OCI-LY1 (cell line): ENCODE measurements around the gene GAPDH.

Experiments
- H2AFZ ChIP-seq: fragments of 200-600 bp; sonication (generic), shearing (Covaris generic); 2 replicates; pipeline ENCODE4 v1.6.0; 2014; ENCODE audit warnings: antibody characterized with exemption, mild to moderate bottlenecking, low read length
- H3F3A ChIP-seq: fragments of 200-600 bp; sonication (generic), shearing (Covaris generic); 2 replicates; pipeline ENCODE4 v1.6.0; 2014; ENCODE audit warnings: mild to moderate bottlenecking, antibody characterized with exemption, low read length, moderate library complexity; ENCODE audit not compliant: insufficient read depth
- H3K27ac ChIP-seq: fragments of 200-600 bp; sonication (generic); 2 replicates; pipeline ENCODE4 v1.5.1; 2014; ENCODE audit warnings: low read length, mixed run types, mild to moderate bottlenecking, low read depth; ENCODE audit not compliant: poor library complexity, severe bottlenecking
- H3K27me3 ChIP-seq: fragments of 200-600 bp; sonication (generic); 2 replicates; pipeline ENCODE4 v1.6.0; 2014; ENCODE audit warnings: antibody characterized with exemption, mild to moderate bottlenecking, low read length, moderate library complexity; ENCODE audit not compliant: insufficient read depth
- H3K36me3 ChIP-seq: fragments of 200-600 bp; sonication (generic); 2 replicates; pipeline ENCODE4 v1.6.1; 2014; ENCODE audit warnings: mild to moderate bottlenecking, antibody characterized with exemption, low read length, moderate library complexity, mixed read lengths; ENCODE audit not compliant: insufficient read depth
- H3K4me1 ChIP-seq: fragments of 200-600 bp; sonication (generic); 2 replicates; pipeline ENCODE4 v1.5.1; 2014; ENCODE audit warnings: mild to moderate bottlenecking, low read length, moderate library complexity; ENCODE audit not compliant: insufficient read depth, severe bottlenecking
- H3K4me2 ChIP-seq: fragments of 200-600 bp; sonication (generic), shearing (Covaris generic); 2 replicates; pipeline ENCODE4 v1.6.1; 2014; ENCODE audit warnings: low read length
- H3K4me3 ChIP-seq: fragments of 200-600 bp; sonication (generic); 2 replicates; pipeline ENCODE4 v1.5.1; 2014; ENCODE audit warnings: low read length, low read depth, mild to moderate bottlenecking, mixed read lengths; ENCODE audit not compliant: poor library complexity, severe bottlenecking
- H3K79me2 ChIP-seq: fragments of 200-600 bp; shearing (Covaris generic); 2 replicates; pipeline ENCODE4 v1.6.1; 2016; ENCODE audit warnings: mixed run types, low read length, mixed read lengths; ENCODE audit not compliant: insufficient read depth
- H3K9ac ChIP-seq: fragments of 200-600 bp; sonication (generic), shearing (Covaris generic); 2 replicates; pipeline ENCODE4 v1.6.1; 2014; ENCODE audit warnings: mild to moderate bottlenecking, low read length, mixed read lengths
- H3K9me2 ChIP-seq: fragments of 200-600 bp; sonication (generic), shearing (Covaris generic); 2 replicates; pipeline ENCODE4 v1.6.1; 2014; ENCODE audit warnings: low read depth, mild to moderate bottlenecking, low read length, mixed read lengths
- H3K9me3 ChIP-seq: fragments of 200-600 bp; shearing (Covaris generic); 2 replicates; pipeline ENCODE4 v1.6.1; 2014; ENCODE audit warnings: low read length, mixed read lengths
- H4K20me1 ChIP-seq: fragments of 200-600 bp; sonication (generic), shearing (Covaris generic); 2 replicates; pipeline ENCODE4 v1.6.0; 2016; ENCODE audit warnings: mild to moderate bottlenecking, low read length; ENCODE audit not compliant: insufficient read depth
- CTCF ChIP-seq: fragments of 200-600 bp; sonication (generic), shearing (Covaris generic); IDR thresholded peaks from 2 replicates; pipeline ENCODE4 v1.5.1; 2017; ENCODE audit warnings: mild to moderate bottlenecking, antibody characterized with exemption, low read length, moderate library complexity, mixed read lengths
- EZH2 ChIP-seq: fragments of 200-600 bp; sonication (generic), shearing (Covaris generic); IDR thresholded peaks from 2 replicates; pipeline ENCODE4 v1.8.0; 2017; ENCODE audit warnings: borderline replicate concordance, mixed run types, mild to moderate bottlenecking, antibody characterized with exemption, low read length, moderate library complexity, mixed read lengths

The GAPDH gene

GRCh38 chr12:6532927-6533652 is 1.2 kb upstream of the GAPDH start:
- peak overlapping the region; percentile 92 for H3K9ac ChIP-seq
- H3F3A ChIP-seq, result no peaks in the 10 kb centered on the region; the same call in 1 of the 2 replicates
- no peaks in the 10 kb centered on the region for H4K20me1 ChIP-seq
- no peak for TF ChIP-seq CTCF
- TF ChIP-seq EZH2, result no peak
- H3K36me3 ChIP-seq, result peaks cover 80% of the 10 kb centered on the region
- peak overlapping the region; percentile 88 for H3K4me2 ChIP-seq
- peak overlapping the region; percentile 85 for H3K27ac ChIP-seq
- H2AFZ ChIP-seq, result no peak overlapping the region
- H3K27me3 ChIP-seq, result no peaks in the 10 kb centered on the region
- peaks cover 46% of the 10 kb centered on the region for H3K4me1 ChIP-seq
- H3K4me3 ChIP-seq, result peak overlapping the region; percentile 98
- H3K9me2 ChIP-seq, result no peaks in the 10 kb centered on the region
- H3K9me3 ChIP-seq, result no peaks in the 10 kb centered on the region
- H3K79me2 ChIP-seq, result peaks cover 17% of the 10 kb centered on the region

GRCh38 chr12:6533653-6533922 is 729 bp upstream of the GAPDH start:
- Histone ChIP-seq H3K27me3 (no peaks in the 10 kb centered on the region), H2AFZ (no peak overlapping the region), H3K9me3 (no peaks in the 10 kb centered on the region), H3K9me2 (no peaks in the 10 kb centered on the region), H3K4me1 (peaks cover 51% of the 10 kb centered on the region), H3K79me2 (peaks cover 17% of the 10 kb centered on the region), H3K9ac (peak overlapping the region; percentile 92), H3K4me3 (peak overlapping the region; percentile 98), H3K36me3 (peaks cover 80% of the 10 kb centered on the region), H4K20me1 (no peaks in the 10 kb centered on the region), H3K27ac (peak overlapping the region; percentile 85), H3K4me2 (peak overlapping the region; percentile 88), H3F3A (no peaks in the 10 kb centered on the region; the same call in none of the 2 replicates)
- TF ChIP-seq CTCF (no peak), EZH2 (no peak)

GRCh38 chr12:6534695-6534944 is 303 bp downstream of the GAPDH start:
- peak overlapping the region; percentile 92 for H3K9ac ChIP-seq
- peaks cover 17% of the 10 kb centered on the region for H3K79me2 ChIP-seq
- H3K4me2 ChIP-seq, result peak overlapping the region; percentile 91
- H3F3A ChIP-seq, result no peaks in the 10 kb centered on the region; the same call in none of the 2 replicates
- H3K36me3 ChIP-seq, result peaks cover 79% of the 10 kb centered on the region
- peak overlapping the region; percentile 85 for H3K27ac ChIP-seq
- TF ChIP-seq CTCF (no peak), EZH2 (no peak)
- H3K9me2 ChIP-seq, result no peaks in the 10 kb centered on the region
- no peaks in the 10 kb centered on the region for H4K20me1 ChIP-seq
- peak overlapping the region; percentile 98 for H3K4me3 ChIP-seq
- H3K9me3 ChIP-seq, result no peaks in the 10 kb centered on the region
- no peaks in the 10 kb centered on the region for H3K27me3 ChIP-seq
- H3K4me1 ChIP-seq, result peaks cover 61% of the 10 kb centered on the region
- H2AFZ ChIP-seq, result no peak overlapping the region
